ENCODE measurements around the gene CTTN. TPM values are rescaled to one million over a fixed set of nuclear protein-coding genes. Genes with fewer than 3 reads are reported as not detected.

Gene CTTN
- total RNA-seq, 1 donor from 2014 or later = 537 TPM

Other genes starting within 250 kb of the CTTN start
- 38.7 and 38.8 TPM in 2 replicates for gene FADD, start 195.2 kb upstream of the CTTN start, total RNA-seq
- gene PPFIA1, start 127.8 kb upstream of the CTTN start, total RNA-seq = 29.3 and 42.1 TPM in 2 replicates

All from glomerular endothelial cell (primary cell).